Retinal pigment epithelial cell (primary cell): ENCODE data around the gene EHBP1.

ENCODE experiments used
- DNase-seq: peaks from one replicate; pipeline ENCODE4 v3.0.0-alpha.2; 2010; ENCODE audit warnings: low read depth
- H3K4me3 ChIP-seq: 2 replicates; pipeline ENCODE4 v1.5.1; 2011; ENCODE audit warnings: mild to moderate bottlenecking, low read length, control low read depth, moderate library complexity
- TF ChIP-seq, protein P1 (sequence below): conservative IDR thresholded peaks from 2 replicates; pipeline ENCODE4 v1.5.1; 2011; ENCODE audit warnings: low read depth, low read length, control low read depth, inconsistent platforms

The EHBP1 gene

DNA sequence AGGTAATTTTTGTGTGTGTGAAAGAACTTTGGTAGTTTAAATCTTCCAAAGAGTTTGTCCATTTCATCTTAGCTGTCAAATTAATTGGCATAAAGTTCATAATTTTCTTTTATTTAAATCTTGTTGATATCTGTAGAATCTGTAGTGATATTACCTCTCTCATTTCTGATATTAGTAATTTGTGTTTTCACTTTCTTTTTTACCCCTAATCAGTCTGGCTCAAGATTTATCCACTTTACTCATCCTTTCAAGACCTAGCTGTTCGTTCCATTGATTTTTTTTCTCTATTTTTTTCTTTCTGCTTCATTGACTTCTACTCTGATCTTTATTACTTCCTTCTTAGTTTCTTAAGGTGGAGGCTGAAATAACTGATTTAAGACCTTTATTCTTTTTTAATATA is 202.6 kb downstream of the EHBP1 start:
- TF ChIP-seq, protein P1, sequence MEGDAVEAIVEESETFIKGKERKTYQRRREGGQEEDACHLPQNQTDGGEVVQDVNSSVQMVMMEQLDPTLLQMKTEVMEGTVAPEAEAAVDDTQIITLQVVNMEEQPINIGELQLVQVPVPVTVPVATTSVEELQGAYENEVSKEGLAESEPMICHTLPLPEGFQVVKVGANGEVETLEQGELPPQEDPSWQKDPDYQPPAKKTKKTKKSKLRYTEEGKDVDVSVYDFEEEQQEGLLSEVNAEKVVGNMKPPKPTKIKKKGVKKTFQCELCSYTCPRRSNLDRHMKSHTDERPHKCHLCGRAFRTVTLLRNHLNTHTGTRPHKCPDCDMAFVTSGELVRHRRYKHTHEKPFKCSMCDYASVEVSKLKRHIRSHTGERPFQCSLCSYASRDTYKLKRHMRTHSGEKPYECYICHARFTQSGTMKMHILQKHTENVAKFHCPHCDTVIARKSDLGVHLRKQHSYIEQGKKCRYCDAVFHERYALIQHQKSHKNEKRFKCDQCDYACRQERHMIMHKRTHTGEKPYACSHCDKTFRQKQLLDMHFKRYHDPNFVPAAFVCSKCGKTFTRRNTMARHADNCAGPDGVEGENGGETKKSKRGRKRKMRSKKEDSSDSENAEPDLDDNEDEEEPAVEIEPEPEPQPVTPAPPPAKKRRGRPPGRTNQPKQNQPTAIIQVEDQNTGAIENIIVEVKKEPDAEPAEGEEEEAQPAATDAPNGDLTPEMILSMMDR: no peak
- no peak for DNase-seq
- H3K4me3 ChIP-seq: no peak overlapping the region

DNA sequence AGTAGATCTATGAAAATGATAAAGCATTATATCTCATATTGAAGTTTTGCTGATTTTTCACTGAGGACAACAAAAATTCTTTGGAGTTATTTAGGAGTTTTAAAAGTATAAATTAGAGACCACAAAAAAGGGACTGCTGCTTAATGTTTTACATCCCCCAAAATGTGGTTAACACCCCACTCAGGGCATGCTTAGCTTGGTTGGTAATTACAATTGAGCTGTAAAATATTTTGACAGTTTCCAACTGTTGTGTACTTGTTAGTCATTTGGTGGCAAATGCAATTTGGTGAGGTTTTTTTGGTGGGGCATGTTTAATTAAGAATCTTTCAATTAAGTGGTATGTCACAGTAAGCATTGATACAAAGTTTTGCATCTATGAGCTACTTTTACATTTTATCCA is 207.8 kb downstream of the EHBP1 start:
- TF ChIP-seq, protein P1: no peak
- DNase-seq: no peak
- H3K4me3 ChIP-seq: no peak overlapping the region

DNA sequence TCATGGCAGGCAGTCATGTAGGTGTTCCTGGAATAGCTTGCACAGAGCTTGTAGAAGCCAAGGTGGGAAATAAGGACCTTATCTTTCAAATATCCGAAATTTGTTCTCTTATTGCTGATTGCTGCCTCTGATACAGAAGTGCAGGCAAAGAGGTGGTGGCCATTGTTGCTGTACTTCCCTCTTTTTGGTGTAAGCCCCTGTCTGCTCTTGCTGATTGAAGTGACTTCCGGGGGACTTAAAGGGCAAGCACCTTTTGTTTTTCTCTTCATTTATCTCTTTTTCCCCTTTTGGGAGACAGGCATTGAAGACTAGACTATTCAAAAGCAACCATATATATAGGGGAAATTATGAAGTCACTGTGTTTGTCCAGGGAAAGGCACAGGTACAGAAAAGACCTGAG is 213.5 kb downstream of the EHBP1 start:
- DNase-seq: no peak
- no peak overlapping the region for H3K4me3 ChIP-seq
- TF ChIP-seq, protein P1: no peak

GRCh38 chr2:62920070-62920469 is 214.6 kb downstream of the EHBP1 start:
- DNase-seq: no peak
- TF ChIP-seq, protein P1: no peak
- no peak overlapping the region for H3K4me3 ChIP-seq

DNA sequence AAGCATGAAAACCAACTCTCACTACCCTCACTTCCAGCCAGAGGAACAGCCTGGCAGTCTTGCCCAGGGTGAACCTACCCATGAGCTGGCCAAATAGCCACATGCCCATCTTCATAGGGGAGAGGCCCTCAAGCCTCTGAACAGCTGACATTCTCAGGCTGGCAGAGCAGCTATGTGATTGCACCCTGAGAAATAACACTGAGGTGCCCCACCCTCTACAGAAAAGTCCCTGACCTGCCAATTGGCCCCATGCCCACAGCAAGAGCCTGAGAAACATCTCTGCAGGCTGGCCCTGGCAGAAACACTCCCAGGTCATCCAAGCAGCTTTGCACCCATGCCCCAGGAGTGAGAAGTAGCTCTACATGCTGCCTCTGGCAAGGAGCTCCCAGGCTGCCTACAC is 217.7 kb downstream of the EHBP1 start:
- TF ChIP-seq, protein P1: no peak
- DNase-seq: no peak
- H3K4me3 ChIP-seq: no peak overlapping the region

DNA sequence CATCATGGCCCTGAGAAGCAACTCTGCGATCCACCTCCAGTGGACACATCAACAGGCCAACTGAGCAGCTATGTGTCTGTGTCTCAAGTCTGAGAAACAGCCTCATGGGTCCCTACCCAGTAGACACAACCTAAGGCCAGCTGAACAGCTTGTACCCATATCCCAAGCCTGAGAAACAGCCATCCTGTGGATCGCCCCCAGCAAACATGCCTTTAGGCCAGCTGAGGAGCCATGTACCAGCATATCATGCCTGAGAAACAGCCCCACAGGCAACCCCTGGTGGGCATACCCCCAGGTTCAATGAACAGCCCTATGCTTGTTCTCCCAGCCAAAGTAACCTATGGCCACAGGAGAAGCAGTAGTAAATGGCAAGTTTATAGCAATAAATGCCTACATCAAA is 218.4 kb downstream of the EHBP1 start:
- TF ChIP-seq, protein P1: no peak
- no peak overlapping the region for H3K4me3 ChIP-seq
- no peak for DNase-seq

DNA sequence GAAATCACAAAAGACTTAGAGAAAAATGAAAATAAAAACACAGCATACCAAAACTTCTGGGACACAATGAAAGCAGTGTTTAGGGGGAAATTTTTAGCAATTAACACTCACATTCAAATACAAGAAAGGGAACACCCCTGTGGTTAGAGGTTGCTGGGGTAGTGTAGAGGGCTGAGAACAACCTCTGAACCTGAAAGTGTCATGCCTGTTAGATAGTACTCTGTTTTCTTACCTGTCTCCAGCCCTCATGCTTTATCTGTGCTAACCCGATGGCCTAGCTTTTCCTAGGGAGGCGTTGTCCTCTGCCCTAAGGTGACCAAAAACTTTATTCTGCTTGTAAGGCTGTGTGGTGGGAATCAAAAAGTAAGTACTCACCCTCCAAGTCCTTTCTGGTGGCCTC is 222.5 kb downstream of the EHBP1 start:
- DNase-seq: no peak
- TF ChIP-seq, protein P1: no peak
- H3K4me3 ChIP-seq: no peak overlapping the region
